ENCODE measurements around the gene C1QL1.

C1QL1 gene

DNA sequence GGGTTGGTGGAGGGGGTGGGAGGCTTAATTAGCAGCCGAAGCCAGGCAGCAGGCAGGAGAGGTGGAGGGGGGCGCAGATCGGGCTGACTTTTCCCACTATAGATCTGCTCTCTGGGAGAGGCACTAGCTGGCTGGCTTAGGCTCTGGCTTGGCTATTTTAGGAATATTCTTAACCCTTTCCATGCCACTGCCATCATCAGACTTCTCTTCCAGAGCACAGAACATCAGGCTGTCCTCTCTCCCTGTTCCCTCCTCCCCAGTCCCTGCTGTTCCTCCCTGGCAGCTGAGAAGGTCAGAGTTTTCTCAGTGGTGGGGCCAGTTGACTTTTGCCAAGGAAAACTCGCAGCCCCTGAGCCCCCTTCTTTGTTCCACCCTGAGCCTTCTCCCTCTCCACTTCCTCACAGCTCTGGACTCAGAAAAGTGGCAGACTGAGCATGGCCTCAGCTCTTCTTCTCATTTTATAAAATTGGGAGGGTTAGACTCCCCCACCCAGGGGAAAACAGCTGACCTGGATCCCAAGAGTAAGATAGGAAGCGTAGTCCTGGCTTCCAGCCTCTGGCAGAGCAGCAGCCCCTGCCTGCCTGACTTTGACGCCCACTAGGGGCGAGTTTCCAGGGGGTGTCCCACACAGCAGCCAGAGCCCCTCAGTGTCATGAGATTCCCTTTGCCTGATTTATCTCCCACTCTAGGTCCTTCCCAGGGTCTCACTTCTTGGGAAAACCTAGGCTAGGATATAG is 9.9 kb upstream of the C1QL1 start:
- no peaks in the 10 kb centered on the region for H3K4me1 ChIP-seq (ENCODE audit: control insufficient read depth, low read depth, low read length)
- H3K56ac ChIP-seq (ENCODE audit: low read length), result no peak overlapping the region
- H2BK15ac ChIP-seq (replicated peaks; ENCODE audit: low read depth), result no peak overlapping the region
- H3K36me3 ChIP-seq (ENCODE audit: control insufficient read depth, insufficient read depth, low read length), result no peaks in the 10 kb centered on the region
- H4K5ac ChIP-seq (ENCODE audit: low read length), result no peak overlapping the region
- H4K8ac ChIP-seq (ENCODE audit: low read depth, low read length), result no peak overlapping the region
- no peak overlapping the region for H2AK5ac ChIP-seq (ENCODE audit: low read length)
- no peak overlapping the region for H3K4ac ChIP-seq (ENCODE audit: low read depth, low read length)
- H3K18ac ChIP-seq (ENCODE audit: low read length), result no peak overlapping the region
- H3K4me2 ChIP-seq (ENCODE audit: low read length), result no peak overlapping the region
- H3K9ac ChIP-seq (ENCODE audit: low read length), result no peak overlapping the region
- H2BK5ac ChIP-seq (ENCODE audit: low read length), result no peak overlapping the region
- no peaks in the 10 kb centered on the region for H3K79me2 ChIP-seq (ENCODE audit: control insufficient read depth, insufficient read depth, low read length)
- WGBS (ENCODE audit: extremely low coverage, insufficient coverage, low lambda C conversion rate), result no CpG with 5 or more reads among the region's 7 CpGs
- no peak overlapping the region for H3K23ac ChIP-seq (ENCODE audit: low read length)
- DNase-seq, result no peak
- H2BK120ac ChIP-seq (ENCODE audit: low read depth, low read length), result no peak overlapping the region
- H3K4me3 ChIP-seq (ENCODE audit: low read length), result no peak overlapping the region
- H3K27ac ChIP-seq (ENCODE audit: low read depth, low read length), result no peak overlapping the region
- H3K79me1 ChIP-seq (ENCODE audit: low read length), result no peaks in the 10 kb centered on the region
- no peaks in the 10 kb centered on the region for H3K27me3 ChIP-seq (ENCODE audit: insufficient read depth, low read length, poor library complexity)

DNA sequence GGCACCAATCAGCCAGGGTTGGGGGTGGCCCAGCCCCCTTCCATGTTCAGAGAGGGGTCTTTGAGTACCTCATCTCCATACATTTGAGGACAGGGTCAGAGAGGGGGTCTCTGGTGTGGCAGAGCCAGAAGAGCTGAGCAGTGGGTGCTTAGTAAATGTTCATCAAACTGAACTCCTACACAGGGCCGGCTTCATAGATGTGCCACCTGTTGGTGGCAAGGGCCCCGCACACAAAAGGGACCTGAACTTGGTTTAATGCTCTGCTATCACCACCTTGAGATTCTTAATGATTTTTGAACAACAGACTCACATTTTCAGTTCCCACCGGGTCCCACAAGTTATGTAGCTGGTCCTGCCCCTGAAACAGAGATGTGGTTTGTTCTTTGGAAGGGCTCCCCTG is 9.0 kb upstream of the C1QL1 start:
- H3K23ac ChIP-seq (ENCODE audit: low read length), result no peak overlapping the region
- H3K4me3 ChIP-seq (ENCODE audit: low read length), result no peak overlapping the region
- no peak overlapping the region for H2BK5ac ChIP-seq (ENCODE audit: low read length)
- H3K56ac ChIP-seq (ENCODE audit: low read length), result no peak overlapping the region
- no peak overlapping the region for H3K9ac ChIP-seq (ENCODE audit: low read length)
- H3K79me2 ChIP-seq (ENCODE audit: control insufficient read depth, insufficient read depth, low read length), result no peaks in the 10 kb centered on the region
- no peaks in the 10 kb centered on the region for H3K36me3 ChIP-seq (ENCODE audit: control insufficient read depth, insufficient read depth, low read length)
- no peak overlapping the region for H3K4me2 ChIP-seq (ENCODE audit: low read length)
- no peaks in the 10 kb centered on the region for H3K27me3 ChIP-seq (ENCODE audit: insufficient read depth, low read length, poor library complexity)
- H3K27ac ChIP-seq (ENCODE audit: low read depth, low read length), result no peak overlapping the region
- H4K5ac ChIP-seq (ENCODE audit: low read length), result no peak overlapping the region
- H4K8ac ChIP-seq (ENCODE audit: low read depth, low read length), result no peak overlapping the region
- H2BK120ac ChIP-seq (ENCODE audit: low read depth, low read length), result no peak overlapping the region
- H2BK15ac ChIP-seq (replicated peaks; ENCODE audit: low read depth), result no peak overlapping the region
- H2AK5ac ChIP-seq (ENCODE audit: low read length), result no peak overlapping the region
- H3K79me1 ChIP-seq (ENCODE audit: low read length), result no peaks in the 10 kb centered on the region
- DNase-seq, result no peak
- H3K18ac ChIP-seq (ENCODE audit: low read length), result no peak overlapping the region
- no CpG with 5 or more reads among the region's 3 CpGs for WGBS (ENCODE audit: extremely low coverage, insufficient coverage, low lambda C conversion rate)
- no peak overlapping the region for H3K4ac ChIP-seq (ENCODE audit: low read depth, low read length)
- H3K4me1 ChIP-seq (ENCODE audit: control insufficient read depth, low read depth, low read length), result no peaks in the 10 kb centered on the region

DNA sequence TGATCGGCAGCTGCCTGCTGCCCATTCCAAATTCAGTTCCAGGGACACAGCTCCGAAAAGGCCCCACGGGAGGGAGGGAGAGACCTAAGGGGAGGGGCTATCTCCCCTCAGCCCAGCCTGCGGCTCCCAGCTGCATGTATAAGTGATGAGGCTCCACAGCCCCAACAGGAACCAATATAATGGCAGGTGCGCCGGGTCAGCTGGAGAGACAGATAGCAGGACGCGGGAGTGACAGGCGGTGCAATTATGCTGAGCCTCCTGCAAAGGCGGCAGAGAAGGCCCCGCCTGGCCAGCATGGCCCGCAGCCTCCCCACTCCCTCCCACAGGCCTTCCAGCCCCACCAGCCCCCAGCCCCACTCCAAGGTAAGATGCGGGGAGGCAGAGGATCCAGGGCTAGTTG is 8.1 kb upstream of the C1QL1 start:
- no peak overlapping the region for H3K4me2 ChIP-seq (ENCODE audit: low read length)
- H3K18ac ChIP-seq (ENCODE audit: low read length), result no peak overlapping the region
- H4K5ac ChIP-seq (ENCODE audit: low read length), result no peak overlapping the region
- no peaks in the 10 kb centered on the region for H3K36me3 ChIP-seq (ENCODE audit: control insufficient read depth, insufficient read depth, low read length)
- H3K56ac ChIP-seq (ENCODE audit: low read length), result no peak overlapping the region
- no peak overlapping the region for H3K27ac ChIP-seq (ENCODE audit: low read depth, low read length)
- no peak overlapping the region for H3K9ac ChIP-seq (ENCODE audit: low read length)
- no peak overlapping the region for H3K4me3 ChIP-seq (ENCODE audit: low read length)
- H2AK5ac ChIP-seq (ENCODE audit: low read length), result no peak overlapping the region
- DNase-seq, result no peak
- no peak overlapping the region for H3K4ac ChIP-seq (ENCODE audit: low read depth, low read length)
- H3K23ac ChIP-seq (ENCODE audit: low read length), result no peak overlapping the region
- no peaks in the 10 kb centered on the region for H3K79me2 ChIP-seq (ENCODE audit: control insufficient read depth, insufficient read depth, low read length)
- no peak overlapping the region for H2BK120ac ChIP-seq (ENCODE audit: low read depth, low read length)
- no peak overlapping the region for H2BK5ac ChIP-seq (ENCODE audit: low read length)
- H2BK15ac ChIP-seq (replicated peaks; ENCODE audit: low read depth), result no peak overlapping the region
- no peaks in the 10 kb centered on the region for H3K27me3 ChIP-seq (ENCODE audit: insufficient read depth, low read length, poor library complexity)
- no peak overlapping the region for H4K8ac ChIP-seq (ENCODE audit: low read depth, low read length)
- no peaks in the 10 kb centered on the region for H3K79me1 ChIP-seq (ENCODE audit: low read length)
- H3K4me1 ChIP-seq (ENCODE audit: control insufficient read depth, low read depth, low read length), result peaks cover 1% of the 10 kb centered on the region
- no CpG with 5 or more reads among the region's 13 CpGs for WGBS (ENCODE audit: extremely low coverage, insufficient coverage, low lambda C conversion rate)

DNA sequence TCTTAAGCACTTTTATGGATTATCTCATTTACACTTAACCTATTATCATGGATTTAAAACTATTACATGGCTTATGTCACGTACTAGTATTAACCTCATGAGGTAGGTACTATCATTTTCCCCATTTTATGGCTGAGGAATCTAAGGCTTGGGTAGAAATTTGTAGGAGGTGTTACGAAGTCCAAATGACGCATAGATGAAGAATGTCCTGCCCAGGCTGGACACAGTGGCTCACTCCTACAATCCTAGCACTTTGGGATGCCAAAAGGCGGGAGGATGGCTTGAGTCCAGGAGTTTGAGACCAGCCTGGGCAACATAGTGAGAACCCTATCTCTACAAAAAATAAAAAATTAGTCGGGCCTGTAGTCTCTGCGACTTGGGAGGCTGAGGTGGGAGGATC is 4.8 kb upstream of the C1QL1 start:
- no peaks in the 10 kb centered on the region for H3K79me2 ChIP-seq (ENCODE audit: control insufficient read depth, insufficient read depth, low read length)
- WGBS (ENCODE audit: extremely low coverage, insufficient coverage, low lambda C conversion rate), result no CpG with 5 or more reads among the region's 6 CpGs
- no peaks in the 10 kb centered on the region for H3K79me1 ChIP-seq (ENCODE audit: low read length)
- H4K5ac ChIP-seq (ENCODE audit: low read length), result no peak overlapping the region
- no peak overlapping the region for H3K4ac ChIP-seq (ENCODE audit: low read depth, low read length)
- no peak overlapping the region for H3K18ac ChIP-seq (ENCODE audit: low read length)
- H3K9ac ChIP-seq (ENCODE audit: low read length), result no peak overlapping the region
- H2AK5ac ChIP-seq (ENCODE audit: low read length), result no peak overlapping the region
- H3K4me2 ChIP-seq (ENCODE audit: low read length), result no peak overlapping the region
- H3K27me3 ChIP-seq (ENCODE audit: insufficient read depth, low read length, poor library complexity), result peaks cover 3% of the 10 kb centered on the region
- H2BK15ac ChIP-seq (replicated peaks; ENCODE audit: low read depth), result no peak overlapping the region
- H2BK120ac ChIP-seq (ENCODE audit: low read depth, low read length), result no peak overlapping the region
- no peak overlapping the region for H3K27ac ChIP-seq (ENCODE audit: low read depth, low read length)
- no peaks in the 10 kb centered on the region for H3K36me3 ChIP-seq (ENCODE audit: control insufficient read depth, insufficient read depth, low read length)
- H3K56ac ChIP-seq (ENCODE audit: low read length), result no peak overlapping the region
- no peak overlapping the region for H3K4me3 ChIP-seq (ENCODE audit: low read length)
- no peak for DNase-seq
- no peak overlapping the region for H3K23ac ChIP-seq (ENCODE audit: low read length)
- no peak overlapping the region for H4K8ac ChIP-seq (ENCODE audit: low read depth, low read length)
- no peak overlapping the region for H2BK5ac ChIP-seq (ENCODE audit: low read length)
- H3K4me1 ChIP-seq (ENCODE audit: control insufficient read depth, low read depth, low read length), result peaks cover 8% of the 10 kb centered on the region

DNA sequence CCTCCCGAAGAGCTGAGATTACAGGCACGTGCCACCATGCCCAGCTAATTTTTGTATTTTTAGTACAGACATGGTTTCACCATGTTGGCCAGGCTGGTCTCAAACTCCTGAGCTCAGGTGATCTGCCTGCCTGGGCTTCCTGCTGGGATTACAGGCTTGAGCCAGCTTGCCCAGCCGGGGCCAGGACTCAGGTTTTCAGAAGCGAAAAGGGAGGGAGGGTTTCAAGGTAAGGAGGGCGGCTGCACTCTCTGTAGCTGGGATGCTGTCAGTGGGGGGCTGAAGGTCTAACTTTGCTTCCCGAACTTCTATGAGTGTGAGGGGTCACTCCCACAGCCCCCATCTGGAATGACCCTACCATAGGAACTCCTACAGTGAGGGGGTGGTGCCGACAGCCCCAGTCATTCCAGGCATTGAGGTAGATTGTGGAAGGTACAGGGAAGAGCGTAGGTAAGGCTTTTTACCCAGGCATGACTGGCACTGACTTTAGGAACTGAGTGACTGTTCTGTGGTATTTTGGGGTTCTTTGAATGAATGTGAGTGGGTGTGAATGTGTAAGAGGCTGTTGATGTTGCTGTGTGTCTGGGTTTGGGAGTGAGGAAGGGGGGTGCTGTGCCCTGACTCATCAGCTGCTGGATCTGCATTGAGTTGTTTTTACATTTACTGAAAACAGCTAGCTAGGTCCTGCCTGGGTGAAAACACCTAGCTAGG is 3.8 kb upstream of the C1QL1 start:
- Histone ChIP-seq H3K4me3 (ENCODE audit: low read length) (no peak overlapping the region), H2BK5ac (ENCODE audit: low read length) (no peak overlapping the region), H2BK120ac (ENCODE audit: low read depth, low read length) (no peak overlapping the region), H3K79me1 (ENCODE audit: low read length) (no peaks in the 10 kb centered on the region), H2AK5ac (ENCODE audit: low read length) (no peak overlapping the region), H3K27me3 (ENCODE audit: insufficient read depth, low read length, poor library complexity) (peaks cover 12% of the 10 kb centered on the region), H3K9ac (ENCODE audit: low read length) (no peak overlapping the region), H3K23ac (ENCODE audit: low read length) (no peak overlapping the region), H4K8ac (ENCODE audit: low read depth, low read length) (no peak overlapping the region), H4K5ac (ENCODE audit: low read length) (no peak overlapping the region), H3K56ac (ENCODE audit: low read length) (peak overlapping the region; percentile 54), H3K27ac (ENCODE audit: low read depth, low read length) (no peak overlapping the region), H3K79me2 (ENCODE audit: control insufficient read depth, insufficient read depth, low read length) (no peaks in the 10 kb centered on the region), H2BK15ac (replicated peaks; ENCODE audit: low read depth) (no peak overlapping the region), H3K36me3 (ENCODE audit: control insufficient read depth, insufficient read depth, low read length) (no peaks in the 10 kb centered on the region), H3K4me1 (ENCODE audit: control insufficient read depth, low read depth, low read length) (peaks cover 9% of the 10 kb centered on the region), H3K4ac (ENCODE audit: low read depth, low read length) (no peak overlapping the region), H3K4me2 (ENCODE audit: low read length) (no peak overlapping the region), H3K18ac (ENCODE audit: low read length) (no peak overlapping the region)
- no CpG with 5 or more reads among the region's 8 CpGs for WGBS (ENCODE audit: extremely low coverage, insufficient coverage, low lambda C conversion rate)
- peak; percentile 52 for DNase-seq

All from mesendoderm (in vitro differentiated cells).